HL-60/S4 treated with phorbol 12-myristate 13-acetate at 8.2 ng/mL for 4 days and 3 days (cell line): Measurements from ENCODE around the gene NKD2.
"Not testable (repeated sequence)": the region's sequence is repeated elsewhere in the genome, so short reads cannot be mapped to it uniquely, and the experiment has no call there.

Experiments
- in situ Hi-C: fragments of 300-500 bp; cut with MboI; formaldehyde crosslinking; loops from 2 replicates; pipeline ENCODE4 v1.15.0; 2022; ENCODE audit warnings: low sequenced_read_pairs

The NKD2 gene

GRCh38 chr5:1012313-1012841 lies 3.8 kb downstream of the NKD2 start:
- in situ Hi-C loops, result no loop called here

- in situ Hi-C loops, result no loop called here
These were observed 4.3 kb downstream of the NKD2 start for GRCh38 chr5:1012900-1013237.

- in situ Hi-C loops, result no loop called here
These were observed 4.8 kb downstream of the NKD2 start for GRCh38 chr5:1013238-1013947.

- in situ Hi-C loops, result no loop called here
These were observed 5.3 kb downstream of the NKD2 start for GRCh38 chr5:1013948-1014301.

- in situ Hi-C loops, result no loop called here
These were observed 5.7 kb downstream of the NKD2 start for GRCh38 chr5:1014346-1014745.

GRCh38 chr5:1014781-1015221 lies 6.2 kb downstream of the NKD2 start:
- in situ Hi-C loops, result no loop called here

- in situ Hi-C loops, result no loop called here
These were observed 6.9 kb downstream of the NKD2 start for GRCh38 chr5:1015507-1015906.

GRCh38 chr5:1016036-1016435 lies 7.4 kb downstream of the NKD2 start:
- in situ Hi-C loops, result no loop called here

- in situ Hi-C loops, result no loop called here
These were observed 7.9 kb downstream of the NKD2 start for GRCh38 chr5:1016476-1016875.

- in situ Hi-C loops, result no loop called here
These were observed 8.5 kb downstream of the NKD2 start for GRCh38 chr5:1017056-1017455.

GRCh38 chr5:1017691-1018455 lies 9.3 kb downstream of the NKD2 start:
- in situ Hi-C loops, result no loop called here

GRCh38 chr5:1018596-1018995 lies 10.0 kb downstream of the NKD2 start:
- in situ Hi-C loops, result no loop called here

- in situ Hi-C loops, result no loop called here
These were observed 10.7 kb downstream of the NKD2 start for GRCh38 chr5:1019001-1019905.

GRCh38 chr5:1020452-1020961 lies 11.9 kb downstream of the NKD2 start:
- in situ Hi-C loops, result no loop called here

GRCh38 chr5:1021136-1021968 lies 12.8 kb downstream of the NKD2 start:
- in situ Hi-C loops, result no loop called here

GRCh38 chr5:1021969-1022336 lies 13.4 kb downstream of the NKD2 start:
- in situ Hi-C loops, result not testable (repeated sequence)

GRCh38 chr5:1026700-1027621 lies 18.4 kb downstream of the NKD2 start:
- in situ Hi-C loops, result no loop called here

GRCh38 chr5:1027631-1028441 lies 19.2 kb downstream of the NKD2 start:
- in situ Hi-C loops, result no loop called here
